ENCODE results near the gene NCOA7. TPM values are rescaled to one million over a fixed set of nuclear protein-coding genes. Genes with fewer than 3 reads are reported as not detected.

NCOA7 gene
- total RNA-seq, 6 donors from 2014 or later: 33.5 to 75.6 (median 48.9) TPM

DNA sequence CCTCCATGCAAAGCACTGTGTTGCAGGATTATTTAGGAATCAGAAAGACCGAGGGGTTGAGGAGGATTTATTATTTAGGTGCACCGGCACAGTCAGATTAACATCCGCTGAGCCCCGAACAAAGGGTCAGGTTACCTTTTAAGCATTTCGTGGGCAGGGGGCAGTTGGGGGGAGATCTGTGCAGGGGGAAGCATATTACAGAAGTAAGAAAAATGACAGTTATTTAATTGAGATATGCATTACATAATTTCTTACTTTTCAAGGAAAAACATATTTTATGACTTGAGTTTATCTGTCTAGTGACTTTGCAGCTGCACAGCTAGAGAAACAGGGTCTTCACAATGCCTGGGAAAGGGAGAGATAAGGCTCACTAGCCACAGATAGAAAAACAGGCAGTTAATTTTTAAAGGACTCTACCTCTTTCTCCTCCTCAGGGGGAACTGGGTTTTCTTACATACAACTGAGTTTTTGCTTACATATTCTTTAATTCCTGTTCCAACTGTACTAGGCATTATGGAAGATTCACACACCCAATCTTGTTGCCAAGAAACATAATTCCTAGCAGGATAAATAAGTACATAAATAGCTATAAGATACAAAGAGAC, 164.1 kb downstream of the NCOA7 start:
- 64 to 81% methylated on average over 5 of the region's 5 CpGs for WGBS, 2 donors
- ATAC-seq (ENCODE audit: low FRiP score in 2 of 2): no peak
- Histone ChIP-seq H3K4me3 (no peak overlapping the region), H3K36me3 (no peaks in the 10 kb centered on the region), H3K4me1 (peaks cover 22 to 29% (median 26%) of the 10 kb centered on the region in 4 donors), H3K27ac (no peak overlapping the region), H3K9me3 (no peaks in the 10 kb centered on the region), H3K27me3 (no peaks in the 10 kb centered on the region)
- no peak for TF ChIP-seq EP300 (IDR thresholded peaks at IDR 0.05)
- TF ChIP-seq POLR2AphosphoS5 (IDR thresholded peaks at IDR 0.05): no peak
- TF ChIP-seq CTCF (IDR thresholded peaks at IDR 0.05): no peak
- TF ChIP-seq POLR2A (IDR thresholded peaks at IDR 0.05): no peak
- DNase-seq: no peak

- no peaks in the 10 kb centered on the region for H3K27me3 ChIP-seq
- TF ChIP-seq CTCF (IDR thresholded peaks at IDR 0.05): no peak
- TF ChIP-seq POLR2A (IDR thresholded peaks at IDR 0.05): no peak
- TF ChIP-seq POLR2AphosphoS5 (IDR thresholded peaks at IDR 0.05): no peak
- no peak for TF ChIP-seq EP300 (IDR thresholded peaks at IDR 0.05)
- ATAC-seq (ENCODE audit: low FRiP score in 2 of 2): no peak
- WGBS, 2 donors: 49 to 51% methylated on average over 5 of the region's 5 CpGs
- no peaks in the 10 kb centered on the region for H3K9me3 ChIP-seq
- peak overlapping the region in 3 of 4 donors; percentile 69 to 81 (median 73) for H3K4me3 ChIP-seq
- H3K36me3 ChIP-seq: no peaks in the 10 kb centered on the region
- H3K27ac ChIP-seq: peak overlapping the region in 2 of 4 donors; percentile 96 to 97
- no peak for DNase-seq
- peaks cover 24 to 32% (median 26%) of the 10 kb centered on the region in 4 donors for H3K4me1 ChIP-seq
These were observed 165.2 kb downstream of the NCOA7 start for GRCh38 chr6:125955973-125956372.

DNA sequence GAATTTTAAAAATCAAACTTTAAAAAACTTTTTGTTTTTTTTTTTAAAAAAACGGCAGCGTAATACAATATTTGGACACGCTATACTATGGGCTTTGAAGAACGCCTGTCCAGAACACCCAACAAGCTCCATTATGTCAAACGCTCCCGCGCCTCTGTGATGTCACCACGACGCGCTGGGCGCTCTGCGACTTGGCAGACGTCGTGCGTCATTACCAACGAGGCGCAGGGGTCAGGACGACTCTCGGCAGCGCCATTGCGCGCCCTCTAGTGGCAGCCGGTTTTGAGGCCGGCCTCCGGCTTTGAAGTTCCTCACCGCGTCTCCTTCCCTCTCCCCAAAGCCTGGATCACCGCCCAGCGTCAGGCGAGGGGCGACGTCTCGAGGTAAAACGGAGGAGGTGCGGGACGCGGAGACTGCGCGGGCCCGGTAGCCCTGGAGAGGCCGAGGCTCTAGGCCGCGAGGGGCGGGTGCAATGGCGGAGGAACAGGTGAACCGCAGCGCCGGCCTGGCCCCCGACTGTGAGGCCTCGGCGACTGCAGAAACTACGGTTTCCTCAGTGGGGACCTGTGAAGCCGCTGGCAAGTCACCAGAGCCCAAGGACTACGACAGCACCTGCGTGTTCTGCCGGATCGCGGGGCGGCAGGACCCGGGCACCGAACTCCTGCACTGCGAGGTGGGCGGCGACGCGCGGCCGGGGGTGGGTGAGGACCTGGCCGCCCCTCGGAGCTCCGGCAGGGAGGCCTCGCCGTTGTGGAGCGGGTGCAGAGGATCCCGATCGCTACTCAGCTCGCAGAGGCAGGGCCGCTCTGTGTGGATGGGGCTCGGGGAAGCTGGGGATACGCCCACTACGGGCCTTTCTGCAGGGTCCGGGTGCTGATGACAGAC, 166.0 kb downstream of the NCOA7 start, which contains the start of gene HINT3:
HINT3 (plus strand) TSS at position 265 of the 885 bp plus-strand sequence; CDS start at position 473, 208 bp downstream.
- WGBS, 2 donors: 0 to 1% methylated on average over 22 to 52 of the region's 82 CpGs
- H3K4me3 ChIP-seq: peak within 1 kb of the TSS; percentile 69 to 93 (median 77)
- H3K27ac ChIP-seq: peak within 1 kb of the TSS; percentile 88 to 100 (median 96)
- peak; percentile 97 for ATAC-seq (ENCODE audit: low FRiP score in 2 of 2)
- peaks cover 24 to 32% (median 26%) of the 10 kb centered on the region in 4 donors for H3K4me1 ChIP-seq
- no peaks in the 10 kb centered on the region for H3K27me3 ChIP-seq
- DNase-seq: peak; percentile 98 to 99
- H3K9me3 ChIP-seq: no peaks in the 10 kb centered on the region
- peak; percentile 93 to 99 (median 99) for TF ChIP-seq CTCF (IDR thresholded peaks at IDR 0.05)
- TF ChIP-seq POLR2A (IDR thresholded peaks at IDR 0.05): peak in 3 of 4 donors; percentile 24 to 77 (median 44)
- peak; percentile 81 to 93 for TF ChIP-seq POLR2AphosphoS5 (IDR thresholded peaks at IDR 0.05)
- TF ChIP-seq EP300 (IDR thresholded peaks at IDR 0.05): peak in 1 of 4 donors; percentile 2
- H3K36me3 ChIP-seq: peaks cover 0 to 3% (median 0%) of the 10 kb centered on the region in 4 donors

DNA sequence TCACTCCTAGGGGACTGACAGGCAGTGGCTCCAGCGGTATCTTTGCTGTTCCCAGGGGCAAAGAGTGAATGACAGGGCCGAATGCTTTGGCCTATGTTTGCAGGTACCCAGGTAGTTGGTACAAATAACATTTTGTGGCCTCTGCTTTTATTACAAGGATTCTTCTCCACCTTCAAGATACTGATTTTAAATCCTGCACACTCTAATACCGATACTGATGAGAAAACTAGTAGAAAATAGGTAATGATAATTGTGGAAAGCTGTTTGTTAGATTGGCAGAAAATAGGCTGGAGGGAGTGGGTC, 166.6 kb downstream of the NCOA7 start:
- peaks cover 24 to 32% (median 26%) of the 10 kb centered on the region in 4 donors for H3K4me1 ChIP-seq
- ATAC-seq (ENCODE audit: low FRiP score in 2 of 2) (no peak), DNase-seq (no peak)
- no peak for TF ChIP-seq POLR2AphosphoS5 (IDR thresholded peaks at IDR 0.05)
- no peak for TF ChIP-seq POLR2A (IDR thresholded peaks at IDR 0.05)
- no peak for TF ChIP-seq EP300 (IDR thresholded peaks at IDR 0.05)
- TF ChIP-seq CTCF (IDR thresholded peaks at IDR 0.05): no peak
- WGBS, 2 donors: 4 to 6% methylated on average over 3 of the region's 3 CpGs
- peaks cover 0 to 3% (median 0%) of the 10 kb centered on the region in 4 donors for H3K36me3 ChIP-seq
- no peaks in the 10 kb centered on the region for H3K9me3 ChIP-seq
- H3K4me3 ChIP-seq: peak overlapping the region; percentile 69 to 93 (median 77)
- H3K27ac ChIP-seq: peak overlapping the region; percentile 88 to 100 (median 96)
- no peaks in the 10 kb centered on the region for H3K27me3 ChIP-seq

Data from upper lobe of left lung (tissue), 6 donors.